Stimulated activated CD8-positive, alpha-beta memory T cell treated with anti-CD3 and anti-CD28 coated beads, Interleukin-2, amount 100 ng/mL, for 1 hour (primary cell): ENCODE results near the gene GTPBP2.

ENCODE experiments used
- DNase-seq, 2 donors: peaks; one replicate each; pipeline ENCODE4 v3.0.0-alpha.2; 2020; ENCODE audit warnings: low read depth in 2 of 2

Gene GTPBP2

GRCh38 chr6:43575772-43576551 lies 53.1 kb downstream of the GTPBP2 start, which contains the start of the genes POLH and XPO5:
POLH (plus strand) TSS chr6:43576185; CDS start chr6:43582320, 6,135 bp downstream.
XPO5 (minus strand) TSS chr6:43576038; CDS start chr6:43575864, 174 bp downstream.
- peak; percentile 82 for DNase-seq

GRCh38 chr6:43575105-43575771 lies 53.8 kb downstream of the GTPBP2 start:
- no peak for DNase-seq

- DNase-seq: no peak
Observed at GRCh38 chr6:43572015-43572414, 57.0 kb downstream of the GTPBP2 start.

- no peak for DNase-seq
Observed at GRCh38 chr6:43570876-43571441, 58.1 kb downstream of the GTPBP2 start.
